Measurements from ENCODE around the gene PCBP3.

PCBP3 gene

DNA sequence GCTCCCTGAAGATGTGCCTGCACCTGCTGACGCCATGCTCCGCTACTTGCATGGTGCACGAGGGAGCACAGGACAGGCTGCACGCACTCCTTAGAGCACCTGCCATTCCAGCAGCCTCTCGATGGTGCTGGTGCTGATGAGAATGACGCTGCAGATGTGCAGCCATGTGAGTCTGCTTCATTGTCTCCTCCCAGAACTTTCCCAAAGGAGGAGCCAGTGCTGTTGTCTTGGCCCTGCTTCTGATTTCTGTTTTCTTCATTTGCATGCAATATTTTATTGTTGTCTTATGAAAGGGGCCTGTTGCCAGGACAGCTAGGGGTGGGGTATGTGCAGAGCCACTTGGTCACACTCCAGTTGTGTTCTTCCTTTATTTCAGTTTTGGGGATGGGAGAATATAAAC, 70.1 kb downstream of the PCBP3 start:
- Histone ChIP-seq H3K4me1 (ENCODE audit: low read length) (peaks cover 4% of the 10 kb centered on the region; the same call in 1 of the 2 replicates), H3K4me2 (ENCODE audit: low read depth, low read length) (no peak overlapping the region), H3K9me3 (replicated peaks; ENCODE audit: insufficient read depth, low read length) (no peaks in the 10 kb centered on the region), H3K9me2 (replicated peaks; ENCODE audit: insufficient read depth, low read length) (no peaks in the 10 kb centered on the region), H3F3A (ENCODE audit: insufficient read depth, low read length) (no peaks in the 10 kb centered on the region), H2AFZ (ENCODE audit: low read length) (no peak overlapping the region), H3K79me2 (ENCODE audit: low read length) (no peaks in the 10 kb centered on the region), H3K27ac (ENCODE audit: low read length) (no peak overlapping the region), H3K36me3 (replicated peaks; ENCODE audit: insufficient read depth, low read length) (no peaks in the 10 kb centered on the region), H3K4me3 (ENCODE audit: low read length) (no peak overlapping the region), H3K9ac (ENCODE audit: low read length) (no peak overlapping the region), H4K20me1 (ENCODE audit: insufficient read depth, low read length) (no peaks in the 10 kb centered on the region), H3K27me3 (replicated peaks; ENCODE audit: insufficient read depth, low read length) (no peaks in the 10 kb centered on the region)
- no peak for DNase-seq
- TF ChIP-seq EZH2 (optimal IDR thresholded peaks at IDR 0.05; ENCODE audit: low read depth, low read length), result no peak
- TF ChIP-seq, protein P1, sequence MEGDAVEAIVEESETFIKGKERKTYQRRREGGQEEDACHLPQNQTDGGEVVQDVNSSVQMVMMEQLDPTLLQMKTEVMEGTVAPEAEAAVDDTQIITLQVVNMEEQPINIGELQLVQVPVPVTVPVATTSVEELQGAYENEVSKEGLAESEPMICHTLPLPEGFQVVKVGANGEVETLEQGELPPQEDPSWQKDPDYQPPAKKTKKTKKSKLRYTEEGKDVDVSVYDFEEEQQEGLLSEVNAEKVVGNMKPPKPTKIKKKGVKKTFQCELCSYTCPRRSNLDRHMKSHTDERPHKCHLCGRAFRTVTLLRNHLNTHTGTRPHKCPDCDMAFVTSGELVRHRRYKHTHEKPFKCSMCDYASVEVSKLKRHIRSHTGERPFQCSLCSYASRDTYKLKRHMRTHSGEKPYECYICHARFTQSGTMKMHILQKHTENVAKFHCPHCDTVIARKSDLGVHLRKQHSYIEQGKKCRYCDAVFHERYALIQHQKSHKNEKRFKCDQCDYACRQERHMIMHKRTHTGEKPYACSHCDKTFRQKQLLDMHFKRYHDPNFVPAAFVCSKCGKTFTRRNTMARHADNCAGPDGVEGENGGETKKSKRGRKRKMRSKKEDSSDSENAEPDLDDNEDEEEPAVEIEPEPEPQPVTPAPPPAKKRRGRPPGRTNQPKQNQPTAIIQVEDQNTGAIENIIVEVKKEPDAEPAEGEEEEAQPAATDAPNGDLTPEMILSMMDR (IDR thresholded peaks at IDR 0.05; ENCODE audit: low read length), result no peak
- TF ChIP-seq EZH2phosphoT487 (IDR thresholded peaks at IDR 0.05; ENCODE audit: low read length), result no peak

- no peaks in the 10 kb centered on the region for H4K20me1 ChIP-seq (ENCODE audit: insufficient read depth, low read length)
- H3K27me3 ChIP-seq (replicated peaks; ENCODE audit: insufficient read depth, low read length), result no peaks in the 10 kb centered on the region
- H3K4me1 ChIP-seq (ENCODE audit: low read length), result peaks cover 12% of the 10 kb centered on the region; the same call in 1 of the 2 replicates
- DNase-seq, result no peak
- no peak overlapping the region for H3K4me3 ChIP-seq (ENCODE audit: low read length)
- H3K79me2 ChIP-seq (ENCODE audit: low read length), result no peaks in the 10 kb centered on the region
- H3K9me3 ChIP-seq (replicated peaks; ENCODE audit: insufficient read depth, low read length), result no peaks in the 10 kb centered on the region
- H3K9ac ChIP-seq (ENCODE audit: low read length), result no peak overlapping the region
- H3K36me3 ChIP-seq (replicated peaks; ENCODE audit: insufficient read depth, low read length), result no peaks in the 10 kb centered on the region
- no peaks in the 10 kb centered on the region for H3F3A ChIP-seq (ENCODE audit: insufficient read depth, low read length)
- no peak overlapping the region for H3K27ac ChIP-seq (ENCODE audit: low read length)
- H3K4me2 ChIP-seq (ENCODE audit: low read depth, low read length), result no peak overlapping the region
- H2AFZ ChIP-seq (ENCODE audit: low read length), result no peak overlapping the region
- H3K9me2 ChIP-seq (replicated peaks; ENCODE audit: insufficient read depth, low read length), result no peaks in the 10 kb centered on the region
- TF ChIP-seq, protein P1 (IDR thresholded peaks at IDR 0.05; ENCODE audit: low read length), result no peak
- no peak for TF ChIP-seq EZH2 (optimal IDR thresholded peaks at IDR 0.05; ENCODE audit: low read depth, low read length)
- TF ChIP-seq EZH2phosphoT487 (IDR thresholded peaks at IDR 0.05; ENCODE audit: low read length), result no peak
Measured at GRCh38 chr21:45715441-45715840, 71.9 kb downstream of the PCBP3 start.

- H3K9ac ChIP-seq (ENCODE audit: low read length), result peak overlapping the region; percentile 5; the same call in 1 of the 2 replicates
- DNase-seq, result no peak
- peak overlapping the region; percentile 29; the same call in 1 of the 2 replicates for H3K27ac ChIP-seq (ENCODE audit: low read length)
- peaks cover 12% of the 10 kb centered on the region; the same call in 1 of the 2 replicates for H3K4me1 ChIP-seq (ENCODE audit: low read length)
- TF ChIP-seq EZH2phosphoT487 (IDR thresholded peaks at IDR 0.05; ENCODE audit: low read length), result no peak
- no peak for TF ChIP-seq EZH2 (optimal IDR thresholded peaks at IDR 0.05; ENCODE audit: low read depth, low read length)
- TF ChIP-seq, protein P1 (IDR thresholded peaks at IDR 0.05; ENCODE audit: low read length), result no peak
- no peaks in the 10 kb centered on the region for H3K79me2 ChIP-seq (ENCODE audit: low read length)
- H3F3A ChIP-seq (ENCODE audit: insufficient read depth, low read length), result no peaks in the 10 kb centered on the region
- H3K36me3 ChIP-seq (replicated peaks; ENCODE audit: insufficient read depth, low read length), result no peaks in the 10 kb centered on the region
- H3K27me3 ChIP-seq (replicated peaks; ENCODE audit: insufficient read depth, low read length), result no peaks in the 10 kb centered on the region
- H3K9me3 ChIP-seq (replicated peaks; ENCODE audit: insufficient read depth, low read length), result no peaks in the 10 kb centered on the region
- H3K4me3 ChIP-seq (ENCODE audit: low read length), result peak overlapping the region; percentile 5; the same call in 1 of the 2 replicates
- no peaks in the 10 kb centered on the region for H4K20me1 ChIP-seq (ENCODE audit: insufficient read depth, low read length)
- no peak overlapping the region for H2AFZ ChIP-seq (ENCODE audit: low read length)
- H3K4me2 ChIP-seq (ENCODE audit: low read depth, low read length), result peak overlapping the region; percentile 36
- no peaks in the 10 kb centered on the region for H3K9me2 ChIP-seq (replicated peaks; ENCODE audit: insufficient read depth, low read length)
Measured at GRCh38 chr21:45718413-45718812, 74.9 kb downstream of the PCBP3 start.

All from MM.1S (cell line).